PFSK-1 (cell line): Measurements from ENCODE around the gene MAMLD1.

ENCODE experiments used
- FOXP2 ChIP-seq: optimal IDR thresholded peaks from 2 replicates; pipeline ENCODE3; 2011; ENCODE audit warnings: borderline replicate concordance, control low read depth, inconsistent platforms; ENCODE audit not compliant: insufficient read depth; ENCODE audit errors: extremely low read length, extremely low read depth
- POLR2AphosphoS5 ChIP-seq: IDR thresholded peaks from 2 replicates; pipeline ENCODE4 v1.6.1; 2012; ENCODE audit warnings: low read depth, mild to moderate bottlenecking, control low read depth, low read length, moderate library complexity
- REST ChIP-seq, 2 experiments: IDR thresholded peaks; 2 replicates each; pipeline versions ENCODE4 v1.6.1 to v1.8.0; 2011 to 2012; ENCODE audit warnings: low read depth in 2 of 2, low read length in 2 of 2, control low read depth in 1 of 2, inconsistent platforms in 1 of 2, mild to moderate bottlenecking in 1 of 2, moderate library complexity in 1 of 2; ENCODE audit not compliant: insufficient read depth in 1 of 2
- SIN3A ChIP-seq: IDR thresholded peaks from 2 replicates; pipeline ENCODE4 v1.6.1; 2012; ENCODE audit warnings: mild to moderate bottlenecking, low read length, moderate library complexity, borderline replicate concordance; ENCODE audit not compliant: insufficient read depth
- TAF1 ChIP-seq: IDR thresholded peaks from 2 replicates; pipeline ENCODE4 v1.6.1; 2012; ENCODE audit warnings: low read length, control low read depth, borderline replicate concordance; ENCODE audit not compliant: insufficient read depth

- no peak for TF ChIP-seq POLR2AphosphoS5
- TF ChIP-seq REST (IDR thresholded peaks at IDR 0.05; ENCODE audit: insufficient read depth in 1 of 2, low read depth in 2 of 2, low read length in 2 of 2), result no peak
- TF ChIP-seq SIN3A, result no peak
- TF ChIP-seq FOXP2, result no peak
- no peak for TF ChIP-seq TAF1
These were observed 83.9 kb downstream of the MAMLD1 start for GRCh38 chrX:150446995-150447394.
